RWPE2 (cell line): ENCODE data around the gene GNAI1.

Source experiments
- ATAC-seq: fragments of 200-7000 bp; cut with Tn5 transposase; 3 replicates; pipeline ENCODE4 v1.9.1; 2021; ENCODE audit warnings: low read depth
- DNase-seq: peaks from one replicate; pipeline ENCODE4 v3.0.0-alpha.2; 2020; ENCODE audit warnings: low spot score
- H3K27ac ChIP-seq: fragments of 450-650 bp; 2 replicates; pipeline ENCODE4 v1.5.1; 2017; ENCODE audit warnings: mild to moderate bottlenecking; ENCODE audit not compliant: poor library complexity, severe bottlenecking
- H3K27me3 ChIP-seq: fragments of 250-450 bp; sonication (Bioruptor Pico); 2 replicates; pipeline ENCODE4 v1.5.1; 2021; ENCODE audit warnings: mild to moderate bottlenecking, moderate library complexity; ENCODE audit not compliant: insufficient read depth, poor library complexity, severe bottlenecking
- H3K36me3 ChIP-seq: fragments of 250-450 bp; sonication (Bioruptor Pico); 2 replicates; pipeline ENCODE4 v1.5.1; 2020; ENCODE audit warnings: low read depth, mild to moderate bottlenecking, moderate library complexity
- H3K4me1 ChIP-seq: fragments of 250-450 bp; sonication (Bioruptor Pico); 2 replicates; pipeline ENCODE4 v1.5.1; 2021; ENCODE audit warnings: mild to moderate bottlenecking, moderate library complexity; ENCODE audit not compliant: insufficient read depth, poor library complexity, severe bottlenecking
- H3K4me3 ChIP-seq: fragments of 250-450 bp; sonication (Bioruptor Pico); 2 replicates; pipeline ENCODE4 v1.5.1; 2021; ENCODE audit warnings: mild to moderate bottlenecking, moderate library complexity; ENCODE audit not compliant: severe bottlenecking
- H3K9me3 ChIP-seq: fragments of 250-450 bp; sonication (Bioruptor Pico); 2 replicates; pipeline ENCODE4 v1.5.1; 2021; ENCODE audit warnings: mild to moderate bottlenecking, moderate library complexity; ENCODE audit not compliant: severe bottlenecking
- CTCF ChIP-seq: fragments of 450-650 bp; IDR thresholded peaks from one replicate; pipeline ENCODE4 v1.5.1; 2017; ENCODE audit warnings: mild to moderate bottlenecking, moderate library complexity; ENCODE audit not compliant: poor library complexity, severe bottlenecking

Gene GNAI1

DNA sequence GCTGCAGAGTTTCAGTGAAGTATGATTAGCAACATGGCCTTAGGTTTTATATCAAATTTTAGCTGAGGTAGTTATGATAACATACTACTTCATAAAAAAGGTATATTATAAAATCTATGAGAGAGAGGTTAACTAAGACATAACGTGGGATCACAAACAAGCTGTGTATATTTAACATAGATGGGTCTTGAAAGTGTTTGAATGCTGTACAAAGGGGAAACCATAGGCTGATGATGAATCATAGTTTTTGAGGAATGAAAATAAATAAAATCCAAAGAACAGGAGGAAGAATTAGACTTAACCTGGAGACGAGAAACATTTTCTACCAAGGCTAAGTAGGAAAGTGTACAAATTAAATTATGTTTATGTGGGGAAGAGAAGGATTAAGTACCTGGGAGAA, 119.0 kb downstream of the GNAI1 start:
- TF ChIP-seq CTCF = no peak
- H3K27ac ChIP-seq = no peak overlapping the region

DNA sequence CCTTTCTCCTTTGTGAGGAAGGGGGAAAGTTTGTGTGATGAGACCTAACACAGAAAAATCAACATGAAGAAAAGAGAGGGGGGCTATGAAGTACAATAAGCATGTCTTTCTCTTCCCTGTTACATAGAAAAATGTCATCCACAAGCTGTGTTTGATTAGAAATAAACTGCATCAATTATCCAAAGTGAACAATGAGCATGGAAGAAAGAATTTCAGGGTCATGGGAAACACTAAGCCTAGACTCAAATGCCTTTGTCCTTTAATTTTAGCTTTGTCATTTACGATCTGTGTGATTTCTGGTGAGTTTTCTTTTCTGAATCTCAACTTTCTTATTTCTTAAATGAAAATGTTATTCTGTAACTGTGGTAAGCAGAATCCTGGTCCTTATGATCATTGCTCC, 121.0 kb downstream of the GNAI1 start:
- Histone ChIP-seq H3K4me1 (no peaks in the 10 kb centered on the region), H3K9me3 (no peaks in the 10 kb centered on the region), H3K27ac (no peak overlapping the region), H3K4me3 (no peak overlapping the region), H3K36me3 (no peaks in the 10 kb centered on the region), H3K27me3 (no peaks in the 10 kb centered on the region)
- DNase-seq (no peak), ATAC-seq (no peak)
- no peak for TF ChIP-seq CTCF

More for the DNA sequence above, 119.0 kb downstream of the GNAI1 start:
- H3K4me1 ChIP-seq = no peaks in the 10 kb centered on the region
- no peak overlapping the region for H3K4me3 ChIP-seq
- no peaks in the 10 kb centered on the region for H3K36me3 ChIP-seq
- no peaks in the 10 kb centered on the region for H3K27me3 ChIP-seq
- DNase-seq (no peak), ATAC-seq (no peak)
- no peaks in the 10 kb centered on the region for H3K9me3 ChIP-seq

GRCh38 chr7:80257756-80258155, 123.1 kb downstream of the GNAI1 start:
- TF ChIP-seq CTCF = no peak
- Histone ChIP-seq H3K27me3 (no peaks in the 10 kb centered on the region), H3K4me3 (no peak overlapping the region), H3K27ac (no peak overlapping the region), H3K9me3 (no peaks in the 10 kb centered on the region), H3K36me3 (no peaks in the 10 kb centered on the region), H3K4me1 (no peaks in the 10 kb centered on the region)
- ATAC-seq (no peak), DNase-seq (no peak)

DNA sequence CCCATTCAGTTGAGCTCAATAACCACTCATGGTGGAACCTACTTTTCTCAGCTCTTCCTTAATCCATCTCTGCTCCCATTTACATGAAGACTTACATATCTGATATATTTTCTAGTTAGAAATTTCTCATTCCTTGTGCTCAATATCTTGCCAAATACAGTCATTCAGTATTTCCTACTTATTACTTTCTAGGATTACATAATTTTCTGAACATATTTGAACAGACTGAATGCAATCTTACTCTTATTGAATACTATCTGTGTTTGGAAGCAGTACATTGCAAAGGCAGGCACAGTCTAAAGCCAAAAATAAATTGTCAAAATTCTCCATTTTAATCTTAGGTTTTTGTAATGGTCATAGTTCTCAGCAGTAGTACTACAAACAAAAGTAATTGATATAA, 126.0 kb downstream of the GNAI1 start:
- Histone ChIP-seq H3K27me3 (no peaks in the 10 kb centered on the region), H3K4me1 (no peaks in the 10 kb centered on the region), H3K36me3 (no peaks in the 10 kb centered on the region), H3K9me3 (no peaks in the 10 kb centered on the region), H3K4me3 (no peak overlapping the region), H3K27ac (no peak overlapping the region)
- TF ChIP-seq CTCF = no peak
- no peak for DNase-seq
- no peak for ATAC-seq

DNA sequence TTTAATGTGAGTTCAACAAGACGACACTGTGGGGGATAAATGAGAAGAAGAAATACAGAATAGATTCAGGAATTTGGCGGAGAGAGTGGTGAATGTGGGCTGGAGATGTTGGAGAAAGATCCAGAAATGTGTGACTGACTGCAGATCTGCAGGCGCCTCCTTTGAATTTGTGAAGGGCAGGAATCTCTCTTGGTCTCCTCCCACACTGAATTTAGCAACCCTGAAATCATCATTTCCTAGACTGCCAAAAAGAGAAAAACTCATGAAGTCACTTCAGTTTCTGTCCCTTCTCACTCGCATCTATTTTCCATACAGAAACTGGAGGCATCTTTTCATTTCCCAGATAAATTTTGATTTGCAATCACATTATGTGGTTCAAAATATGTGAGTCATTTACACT, 128.7 kb downstream of the GNAI1 start:
- no peaks in the 10 kb centered on the region for H3K27me3 ChIP-seq
- H3K27ac ChIP-seq = no peak overlapping the region
- H3K4me1 ChIP-seq = no peaks in the 10 kb centered on the region
- H3K36me3 ChIP-seq = no peaks in the 10 kb centered on the region
- DNase-seq (no peak), ATAC-seq (no peak)
- no peaks in the 10 kb centered on the region for H3K9me3 ChIP-seq
- no peak for TF ChIP-seq CTCF
- H3K4me3 ChIP-seq = no peak overlapping the region
